SIG-M5 treated with dmso at 0.1 percent for 504 hours (cell line): ENCODE results near the gene FAM184B.

Experiments
- DNase-seq: peaks from one replicate; lab custom pipeline; 2025; ENCODE audit not compliant: unreplicated experiment; lab: John Stamatoyannopoulos, UW

The FAM184B gene

DNA sequence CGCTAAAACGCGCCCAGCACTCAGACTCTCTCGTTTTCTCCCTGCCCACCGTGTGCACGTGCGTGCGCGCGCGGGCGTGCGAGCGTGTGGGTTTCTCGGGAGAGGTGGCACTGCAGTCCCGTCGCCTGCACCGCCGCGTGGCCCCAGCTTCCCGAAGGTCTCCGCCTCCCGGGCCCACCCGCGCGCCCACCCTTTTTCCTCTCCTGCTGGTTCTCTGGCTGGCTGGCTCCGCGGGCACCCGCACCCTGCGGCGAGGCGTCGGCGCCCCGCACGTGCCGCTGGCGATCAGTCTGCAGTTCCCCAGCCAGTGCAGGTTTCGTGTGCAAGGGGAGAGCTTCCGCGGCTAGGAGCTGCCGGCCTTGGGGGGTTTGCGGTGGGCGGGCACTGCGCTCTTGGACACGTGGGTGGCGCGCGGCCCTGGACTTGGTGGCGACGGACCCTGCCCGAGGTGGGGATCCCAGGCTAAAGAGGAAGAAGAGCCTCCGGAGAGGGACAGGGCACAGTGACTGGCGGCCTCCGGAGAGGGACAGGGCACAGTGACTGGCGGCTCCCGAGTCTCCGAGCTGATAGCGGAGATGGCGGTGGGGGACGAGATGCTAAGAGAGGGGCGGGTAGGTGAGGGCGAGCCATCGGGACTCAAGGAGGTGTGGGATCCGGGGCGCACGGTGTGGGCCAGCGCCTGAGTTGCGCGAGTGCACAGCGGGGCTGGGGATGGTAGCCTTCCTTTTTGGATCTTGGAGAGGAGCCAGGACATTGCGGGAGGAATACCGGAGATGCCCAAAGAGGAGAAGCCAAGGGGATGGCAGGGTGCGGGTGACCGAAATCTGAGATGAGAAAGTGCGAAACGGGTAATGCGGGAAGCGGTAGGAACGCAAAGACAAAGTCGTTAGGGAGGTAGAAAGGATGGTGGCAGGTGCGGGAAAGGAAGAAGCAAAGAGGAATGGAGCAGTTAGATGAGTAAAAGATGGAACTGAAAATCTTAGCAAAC lies at the start of gene FAM184B:
TSS of gene FAM184B (minus strand) at position 322 of the 988 bp plus-strand sequence. CDS start 322 bp downstream, outside the sequence.
- no peak for DNase-seq

- no peak for DNase-seq
Observed at GRCh38 chr4:17823871-17824669, 42.6 kb upstream of the FAM184B start.

- DNase-seq, result peak; percentile 79
Observed at GRCh38 chr4:17817027-17817426, 35.6 kb upstream of the FAM184B start.

DNA sequence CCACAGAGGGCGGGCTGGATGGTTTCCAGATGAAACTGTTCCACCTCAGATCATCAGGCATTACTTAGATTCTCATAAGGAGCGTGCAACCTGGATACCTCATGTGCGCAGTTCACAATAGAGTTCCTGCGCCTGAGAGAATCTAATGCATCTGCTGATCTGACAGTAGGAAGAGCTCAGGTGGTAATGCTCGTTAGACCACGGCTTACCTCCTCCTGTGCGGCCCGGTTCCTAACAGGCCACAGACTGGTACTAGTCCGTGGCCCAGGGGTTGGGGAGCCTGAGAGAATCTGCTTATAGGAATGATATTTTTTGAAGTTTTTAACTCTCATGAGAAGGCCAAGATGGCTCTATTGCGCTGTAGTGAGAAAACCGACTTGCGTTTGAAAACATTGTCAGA lies 34.7 kb upstream of the FAM184B start:
- no peak for DNase-seq

- DNase-seq, result no peak
Observed at GRCh38 chr4:17814140-17814539, 32.7 kb upstream of the FAM184B start.

GRCh38 chr4:17812801-17813200 lies 31.4 kb upstream of the FAM184B start:
- no peak for DNase-seq

- DNase-seq, result no peak
Observed at GRCh38 chr4:17812125-17812524, 30.7 kb upstream of the FAM184B start.

- no peak for DNase-seq
Observed at GRCh38 chr4:17811078-17811603, 29.7 kb upstream of the FAM184B start.

DNA sequence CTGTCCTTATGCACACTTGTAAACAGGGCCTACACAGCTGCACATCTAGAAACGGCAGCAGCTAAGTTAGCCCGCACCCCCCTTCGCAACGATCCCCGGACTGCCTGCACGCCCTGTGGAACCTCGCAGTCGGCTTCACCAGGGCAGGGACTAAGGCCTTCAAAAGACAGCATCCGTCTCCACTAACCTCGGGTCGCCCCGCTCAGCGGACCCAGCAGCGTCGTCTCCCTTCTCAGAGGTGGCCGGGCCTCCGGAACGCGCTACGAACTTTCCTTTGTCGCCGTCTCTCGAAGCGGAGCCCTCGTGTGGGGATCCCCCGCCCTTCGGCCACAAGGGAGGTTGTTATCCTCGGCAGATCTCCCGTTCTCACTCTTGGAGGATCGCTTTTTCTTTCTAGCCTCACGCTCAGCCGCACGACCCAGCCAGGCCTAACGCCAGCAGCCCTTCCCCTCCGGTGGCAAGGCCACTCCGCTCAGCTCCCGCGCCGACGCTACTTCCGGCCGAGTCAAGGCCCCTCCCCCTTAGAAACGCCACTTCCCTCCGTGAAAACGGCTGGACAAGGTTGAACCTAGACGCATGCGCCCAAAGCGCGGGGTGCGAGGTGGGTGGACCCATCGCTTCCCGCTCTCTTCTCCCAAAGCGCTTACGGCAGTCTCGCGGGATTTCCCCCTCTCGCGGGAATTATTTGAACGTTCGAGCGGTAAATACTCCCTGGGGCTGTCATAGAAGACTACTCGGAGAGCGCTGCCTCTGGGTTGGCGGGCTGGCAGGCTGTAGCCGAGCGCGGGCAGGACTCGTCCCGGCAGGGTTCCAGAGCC lies 29.0 kb upstream of the FAM184B start, which contains the start of the genes DCAF16 and NCAPG:
TSS of gene DCAF16 (minus strand) at position 498 of the 818 bp plus-strand sequence. CDS start 6,616 bp downstream, outside the sequence.
TSS of gene NCAPG (plus strand) at position 720 of the 818 bp plus-strand sequence. CDS start 99 bp downstream, outside the sequence.
- peak; percentile 95 for DNase-seq

DNA sequence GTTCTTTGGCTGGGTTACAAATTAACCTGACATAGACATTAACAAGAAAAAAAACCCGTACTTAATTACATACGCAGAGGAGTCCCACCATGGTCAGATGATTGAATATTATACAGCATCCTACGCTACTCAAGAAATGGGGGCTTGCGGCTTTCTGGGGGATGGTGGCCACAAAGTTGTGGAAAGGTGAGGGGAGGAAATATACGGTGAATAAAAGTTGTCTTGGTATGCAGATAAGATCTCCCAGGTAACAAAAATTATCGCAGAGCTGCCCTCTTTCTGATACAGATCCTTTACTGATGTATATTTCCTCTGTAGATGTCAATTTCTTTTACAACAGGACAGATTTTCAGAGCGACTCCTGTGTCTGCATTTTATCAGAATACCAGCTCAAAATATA lies 28.2 kb upstream of the FAM184B start:
- DNase-seq, result no peak

DNA sequence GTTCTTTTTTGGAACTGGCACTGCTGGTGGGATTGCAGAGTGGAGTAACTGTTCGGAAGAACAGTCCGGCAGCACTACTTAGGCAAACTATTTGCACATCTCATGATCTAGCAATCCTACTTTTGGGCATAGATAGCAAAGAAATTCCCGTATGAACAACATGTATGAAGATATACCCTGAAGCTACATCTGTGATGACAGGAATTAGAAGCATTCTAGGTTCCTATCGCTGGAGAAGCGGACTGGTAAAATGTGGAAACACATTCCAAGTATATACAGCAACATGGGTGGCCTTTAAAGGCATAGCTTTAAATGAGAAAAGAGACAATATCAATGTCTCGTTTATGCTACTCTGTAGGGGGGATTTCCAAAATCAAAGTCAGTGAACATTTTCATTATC lies 26.0 kb upstream of the FAM184B start:
- DNase-seq, result no peak

DNA sequence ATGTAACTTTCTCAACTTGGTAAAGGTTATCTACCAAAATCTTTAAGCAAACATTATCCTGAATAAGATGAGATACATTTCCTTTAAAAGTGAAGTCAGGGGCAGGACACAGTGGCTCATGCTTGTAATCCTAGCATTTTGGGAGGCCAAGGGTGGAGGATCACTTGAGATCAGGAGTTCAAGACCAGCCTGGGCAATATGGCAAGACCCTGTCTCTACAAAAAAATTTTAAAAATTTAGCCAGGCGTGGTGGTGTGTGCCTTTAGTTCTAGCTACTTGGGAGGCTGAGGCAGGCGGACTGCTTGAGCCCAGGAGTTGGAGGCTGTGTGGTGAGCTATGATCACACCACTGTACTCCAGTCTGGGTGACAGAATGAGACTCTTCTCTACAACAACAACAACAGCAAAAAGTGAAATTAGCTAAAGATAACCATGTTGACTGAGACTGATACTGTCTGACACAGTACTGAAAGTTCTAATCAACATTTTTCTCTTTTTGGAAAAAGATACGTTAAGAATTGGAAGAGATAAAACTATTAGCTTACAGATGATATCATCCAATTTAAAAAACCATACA lies 24.2 kb upstream of the FAM184B start:
- DNase-seq, result no peak

DNA sequence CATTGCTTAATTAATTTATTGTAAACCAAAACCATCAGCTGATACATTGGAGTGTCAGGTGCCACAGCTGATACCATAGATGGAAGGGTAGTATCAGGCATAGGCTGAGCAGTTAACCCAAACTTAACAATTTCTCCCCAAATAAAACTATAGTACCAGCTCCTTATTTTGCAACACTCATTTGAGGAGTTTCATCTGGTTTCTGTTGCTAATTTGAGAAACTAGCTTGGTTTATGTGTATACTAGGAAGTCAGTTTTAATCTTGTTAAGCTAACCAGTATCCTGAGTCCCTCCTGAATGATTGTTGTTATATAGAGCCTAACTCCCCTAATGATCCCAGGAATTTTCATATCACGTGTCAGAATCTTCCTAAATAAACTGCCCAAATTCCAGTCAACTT lies 16.4 kb upstream of the FAM184B start:
- no peak for DNase-seq

DNA sequence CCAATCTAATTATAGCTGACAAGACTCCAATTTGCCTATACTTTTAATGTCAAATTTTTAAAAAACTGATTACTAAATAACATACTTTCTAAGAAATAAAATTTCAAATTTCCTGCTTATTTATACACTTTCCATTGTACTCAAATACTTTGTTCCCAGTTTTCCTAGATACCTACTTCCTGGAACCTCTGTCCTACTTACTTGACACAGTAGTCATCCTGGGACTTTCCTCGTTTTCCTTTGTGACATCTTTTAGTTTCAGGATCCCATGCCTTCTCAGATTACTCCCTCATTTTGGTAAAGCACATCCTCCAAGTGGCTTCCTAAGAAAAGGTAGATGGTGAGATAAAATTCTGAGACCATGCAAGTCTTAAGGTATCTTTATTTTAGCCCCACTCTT lies 13.3 kb upstream of the FAM184B start:
- no peak for DNase-seq

DNA sequence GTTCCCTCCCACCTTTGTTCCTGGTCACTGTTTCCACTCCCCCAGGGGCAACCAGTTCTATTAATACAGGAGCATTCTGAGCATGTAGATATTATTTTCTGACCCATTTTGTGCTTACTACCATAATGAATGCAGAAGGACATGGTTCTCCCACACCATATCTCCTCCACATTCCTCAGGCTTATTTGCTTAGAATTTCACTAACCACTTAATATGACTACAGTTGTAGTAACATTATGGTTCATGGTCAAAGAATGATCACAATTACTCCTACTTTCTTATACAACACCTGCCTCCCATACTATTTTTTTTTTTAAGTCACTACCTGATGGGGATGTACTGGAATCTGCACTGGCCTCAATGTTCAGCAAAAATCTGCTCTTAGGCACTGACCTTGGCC lies 7.5 kb upstream of the FAM184B start:
- DNase-seq, result no peak

GRCh38 chr4:17787315-17787714 lies 5.9 kb upstream of the FAM184B start:
- DNase-seq, result no peak

GRCh38 chr4:17786567-17786966 lies 5.1 kb upstream of the FAM184B start:
- no peak for DNase-seq

DNA sequence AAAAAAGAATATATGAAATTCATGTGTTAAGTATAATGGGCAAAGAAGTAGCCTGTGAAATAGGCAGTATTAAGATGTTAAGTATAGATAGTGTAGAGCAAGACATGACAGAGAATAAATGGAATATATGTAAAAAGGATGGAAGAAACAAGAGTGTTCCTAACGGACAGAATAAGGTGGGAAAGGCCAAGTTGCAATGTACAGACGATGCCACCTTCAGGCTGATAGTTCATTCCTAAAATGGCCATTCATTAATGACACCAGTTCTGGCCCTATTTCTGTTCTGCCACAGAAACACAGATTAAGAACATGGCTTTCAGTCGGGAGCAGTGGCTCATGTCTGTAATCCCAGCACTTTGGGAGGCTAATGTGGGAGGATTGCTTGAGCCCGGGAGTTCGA lies 4.4 kb upstream of the FAM184B start:
- DNase-seq, result no peak

DNA sequence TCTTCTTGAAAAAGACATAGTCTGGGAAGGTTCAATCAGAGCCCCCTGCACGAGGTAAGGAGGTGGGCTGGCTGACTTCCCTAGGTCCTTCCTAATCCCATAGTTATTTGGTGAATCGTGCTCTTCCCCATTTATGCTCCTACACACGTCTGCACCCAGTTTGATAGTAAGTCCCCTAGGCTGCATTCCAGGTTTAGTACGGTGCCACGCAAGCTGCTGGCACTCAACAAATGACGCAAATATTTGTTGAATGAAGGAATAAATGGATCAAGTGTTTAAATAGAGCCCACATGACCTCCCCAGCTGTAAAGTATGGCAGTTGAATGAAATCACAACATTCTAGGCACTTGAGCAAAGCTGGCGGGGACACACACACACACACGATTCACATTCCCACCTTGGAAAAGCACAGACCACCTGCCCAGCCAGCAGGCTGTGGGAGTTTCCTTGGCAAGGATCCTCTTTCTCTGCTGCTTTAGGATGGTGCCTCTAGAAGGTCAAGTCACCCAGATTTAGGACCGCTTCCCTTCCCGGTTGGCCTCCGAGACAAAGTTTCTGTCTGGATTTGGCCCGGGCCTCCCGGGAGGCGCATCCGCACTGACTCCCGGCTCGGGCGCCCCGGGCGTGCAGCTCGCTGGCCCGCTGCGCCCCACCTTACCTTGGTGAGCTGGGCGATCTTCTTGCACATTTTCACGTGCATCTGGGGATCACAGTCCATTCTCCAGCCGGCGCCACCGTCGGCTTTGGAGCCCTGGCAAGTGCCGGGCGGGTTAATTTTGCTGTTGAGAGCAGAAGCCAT lies 721 bp downstream of the FAM184B start:
- DNase-seq, result no peak
